Endothelial cell of umbilical vein (primary cell): ENCODE measurements around the gene CTNND2. TPM values are rescaled to one million over a fixed set of nuclear protein-coding genes. Genes with fewer than 3 reads are reported as not detected.

Experiments
- BruUV-seq: library from RNA; stranded (reverse); fragments of 400-500 nt; replicated peaks from 2 replicates; lab custom pipeline; 2021; lab: Mats Ljungman, UMichigan
- CTCF ChIA-PET: fragments of 300-600, 350-600 bp; sonication (Branson Sonifier 250); formaldehyde crosslinking; loops from one replicate; lab custom pipeline; 2021; ENCODE audit warnings: antibody characterized with exemption, inconsistent platforms; lab: Charles Lee
- POLR2A ChIA-PET: fragments of 300-600, 350-600 bp; sonication (Branson Sonifier 250); formaldehyde crosslinking; loops from one replicate; lab custom pipeline; 2021; ENCODE audit warnings: antibody characterized with exemption, inconsistent platforms; lab: Charles Lee
- DNase-seq: peaks from one replicate; pipeline ENCODE4 v3.0.0-alpha.2; 2011; ENCODE audit warnings: low read depth, low spot score
- FAIRE-seq: peaks from 2 replicates; lab custom pipeline; 2011; peaks lifted over from hg19 to GRCh38; lab: Jason Lieb, UNC
- H2AFZ ChIP-seq: 2 replicates; pipeline ENCODE4 v1.6.0; 2012; ENCODE audit warnings: low read depth, low read length, control low read depth, inconsistent platforms
- H3K27ac ChIP-seq: 2 replicates; pipeline ENCODE4 v1.5.1; 2011; ENCODE audit warnings: low read depth, mild to moderate bottlenecking, control low read depth, low read length, moderate library complexity; ENCODE audit not compliant: insufficient read depth
- H3K27me3 ChIP-seq, 2 experiments: 2 replicates each; pipeline versions ENCODE4 v1.6.0 to v1.6.1; 2011; ENCODE audit warnings: low read length in 2 of 2, mixed read lengths in 1 of 2; ENCODE audit not compliant: control insufficient read depth in 2 of 2, insufficient read depth in 2 of 2
- H3K36me3 ChIP-seq, 2 experiments: 2 replicates in 1 of 2; 3 replicates in 1 of 2; pipeline ENCODE4 v1.5.1; 2011; ENCODE audit warnings: low read length in 2 of 2, mild to moderate bottlenecking in 1 of 2, moderate library complexity in 1 of 2; ENCODE audit not compliant: control insufficient read depth in 2 of 2, insufficient read depth in 2 of 2; ENCODE audit errors: extremely low read depth in 1 of 2
- H3K4me1 ChIP-seq: 3 replicates; pipeline ENCODE4 v1.5.1; 2011; ENCODE audit warnings: mild to moderate bottlenecking, low read length; ENCODE audit not compliant: control insufficient read depth, insufficient read depth; ENCODE audit errors: extremely low read depth
- H3K4me2 ChIP-seq: 2 replicates; pipeline ENCODE4 v1.6.1; 2011; ENCODE audit warnings: low read length, control low read depth, mixed read lengths; ENCODE audit not compliant: insufficient read depth
- H3K4me3 ChIP-seq, 3 experiments: fragments of 200-600 bp in 1 of 3; sonication (generic), shearing (Covaris generic) in 1 of 3; replicated peaks in 1 of 3; 2 replicates each; pipeline ENCODE4 v1.5.1; 2011 to 2016; ENCODE audit warnings: control low read depth in 3 of 3, low read length in 3 of 3, mild to moderate bottlenecking in 2 of 3, inconsistent platforms in 1 of 3, low read depth in 1 of 3, moderate library complexity in 1 of 3; ENCODE audit not compliant: insufficient read depth in 1 of 3
- H3K79me2 ChIP-seq: 2 replicates; pipeline ENCODE4 v1.6.0; 2012; ENCODE audit warnings: low read length, inconsistent platforms; ENCODE audit not compliant: control insufficient read depth, insufficient read depth
- H3K9ac ChIP-seq: replicated peaks from 2 replicates; pipeline ENCODE3; 2011; ENCODE audit warnings: low read length, control low read depth; ENCODE audit not compliant: insufficient read depth; ENCODE audit errors: extremely low read depth
- H3K9me1 ChIP-seq: replicated peaks from 3 replicates; pipeline ENCODE4 v1.6.0; 2011; ENCODE audit warnings: mild to moderate bottlenecking, low read length; ENCODE audit not compliant: control insufficient read depth, insufficient read depth; ENCODE audit errors: extremely low read depth
- H3K9me3 ChIP-seq: replicated peaks from 2 replicates; pipeline ENCODE4 v1.5.1; 2012; ENCODE audit warnings: low read length, inconsistent platforms; ENCODE audit not compliant: control insufficient read depth, insufficient read depth
- H4K20me1 ChIP-seq: replicated peaks from 2 replicates; pipeline ENCODE3; 2011; ENCODE audit warnings: mild to moderate bottlenecking, low read length; ENCODE audit not compliant: control insufficient read depth, insufficient read depth; ENCODE audit errors: extremely low read depth
- EZH2 ChIP-seq: IDR thresholded peaks from 2 replicates; pipeline ENCODE4 v1.6.1; 2012; ENCODE audit warnings: borderline replicate concordance, low read depth, mild to moderate bottlenecking, moderate library complexity, low read length, inconsistent platforms; ENCODE audit not compliant: severe bottlenecking
- FOS ChIP-seq: IDR thresholded peaks from 2 replicates; pipeline ENCODE4 v1.6.1; 2011; ENCODE audit warnings: mild to moderate bottlenecking, low read length, moderate library complexity, borderline replicate concordance; ENCODE audit not compliant: insufficient read depth
- GATA2 ChIP-seq: IDR thresholded peaks from 2 replicates; pipeline ENCODE4 v1.7.0; 2011; ENCODE audit warnings: low read depth, mild to moderate bottlenecking, moderate library complexity, mixed read lengths, low read length; ENCODE audit not compliant: insufficient read length, insufficient read depth
- JUN ChIP-seq: IDR thresholded peaks from 2 replicates; pipeline ENCODE4 v1.6.1; 2011; ENCODE audit warnings: borderline replicate concordance, low read depth; ENCODE audit not compliant: insufficient read length, insufficient read depth
- MYC ChIP-seq: IDR thresholded peaks from one replicate; pipeline ENCODE4 v1.6.1; 2011; ENCODE audit warnings: mild to moderate bottlenecking, low read depth, low read length
- POLR2A ChIP-seq: IDR thresholded peaks from 2 replicates; pipeline ENCODE4 v1.6.1; 2012; ENCODE audit warnings: low read depth, mild to moderate bottlenecking, control low read depth, low read length
- POLR2AphosphoS5 ChIP-seq: IDR thresholded peaks from 2 replicates; pipeline ENCODE4 v1.6.1; 2012; ENCODE audit warnings: low read depth, mild to moderate bottlenecking, control low read depth, low read length, moderate library complexity; ENCODE audit not compliant: insufficient read depth
- dilution Hi-C: fragments of 300-500 bp; cut with MboI; formaldehyde crosslinking; loops from one replicate; pipeline ENCODE4 v1.15.0; 2019; ENCODE audit warnings: low sequenced_read_pairs; ENCODE audit not compliant: extremely low pct_ligation_motif_present
- intact Hi-C: fragments of 100-400 bp; cut with micrococcal nuclease; formaldehyde crosslinking; loops from one replicate; pipeline ENCODE4 v1.10.0; 2022
- polyA plus RNA-seq, 4 experiments: library from polyadenylated mRNA; depleted of rRNA in 3 of 4; stranded (reverse) in 3 of 4; unstranded in 1 of 4; fragments of >200 nt; gene quantifications; 2 replicates each; pipeline versions ENCODE4 v1.2.1 to v1.2.3, GENCODE V29; 2011 to 2012; ENCODE audit warnings: missing spikeins in 1 of 4
- total RNA-seq: library from RNA; stranded (reverse); gene quantifications from 2 replicates; pipeline ENCODE4 v1.2.3, GENCODE V29; 2021
- TF ChIP-seq, protein P1 (sequence below), 2 donors: IDR thresholded peaks; 1 replicate in 1 of 2; 2 replicates in 1 of 2; pipeline ENCODE4 v1.5.1; 2011; ENCODE audit warnings: low read length in 2 of 2, mild to moderate bottlenecking in 2 of 2, moderate library complexity in 2 of 2, control low read depth in 1 of 2, inconsistent platforms in 1 of 2, low read depth in 1 of 2; ENCODE audit not compliant: insufficient read depth in 1 of 2; ENCODE audit errors: extremely low read depth in 1 of 2
- TF ChIP-seq, protein P2 (sequence below): IDR thresholded peaks from 2 replicates; pipeline ENCODE4 v1.6.1; 2011; ENCODE audit not compliant: insufficient read depth, insufficient read length

Gene CTNND2
- total and polyA plus RNA-seq, 2 donors (not counting 3 experiments of a cell fraction or from before 2014, with no cell fraction given), result not detected

DNA sequence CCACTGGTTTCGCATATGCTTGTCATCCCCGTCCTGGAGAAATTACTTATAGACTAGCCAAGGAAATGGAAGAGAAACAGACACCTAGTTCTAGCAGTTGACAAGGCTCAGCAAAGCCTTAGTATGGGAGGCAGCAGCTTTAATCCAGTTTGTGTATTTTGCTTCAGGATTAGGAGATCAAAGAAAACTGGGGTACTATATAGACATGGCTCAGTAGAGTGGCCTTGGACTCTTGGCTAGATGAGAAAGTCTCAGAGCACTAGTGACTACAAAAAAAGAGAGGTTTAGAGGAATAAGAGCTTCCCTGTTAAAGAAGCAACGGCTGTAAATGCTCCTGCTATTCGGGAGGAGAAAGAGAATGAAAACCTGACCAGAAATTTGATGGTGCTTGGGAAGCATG lies 349.1 kb downstream of the CTNND2 start:
- no peak for DNase-seq
- no peak overlapping the region for H3K9ac ChIP-seq
- no peak overlapping the region for H3K4me3 ChIP-seq
- CTCF ChIA-PET, result no interaction called here
- POLR2A ChIA-PET, result no interaction called here
- no peaks in the 10 kb centered on the region for H4K20me1 ChIP-seq
- dilution Hi-C loops (no loop called here), intact Hi-C loops (no loop called here)
- no peak overlapping the region for H3K4me2 ChIP-seq
- FAIRE-seq, result no peak
- TF ChIP-seq POLR2AphosphoS5 (no peak), EZH2 (no peak), MYC (no peak), GATA2 (no peak), POLR2A (no peak), JUN (no peak), FOS (no peak)
- TF ChIP-seq, protein P1, sequence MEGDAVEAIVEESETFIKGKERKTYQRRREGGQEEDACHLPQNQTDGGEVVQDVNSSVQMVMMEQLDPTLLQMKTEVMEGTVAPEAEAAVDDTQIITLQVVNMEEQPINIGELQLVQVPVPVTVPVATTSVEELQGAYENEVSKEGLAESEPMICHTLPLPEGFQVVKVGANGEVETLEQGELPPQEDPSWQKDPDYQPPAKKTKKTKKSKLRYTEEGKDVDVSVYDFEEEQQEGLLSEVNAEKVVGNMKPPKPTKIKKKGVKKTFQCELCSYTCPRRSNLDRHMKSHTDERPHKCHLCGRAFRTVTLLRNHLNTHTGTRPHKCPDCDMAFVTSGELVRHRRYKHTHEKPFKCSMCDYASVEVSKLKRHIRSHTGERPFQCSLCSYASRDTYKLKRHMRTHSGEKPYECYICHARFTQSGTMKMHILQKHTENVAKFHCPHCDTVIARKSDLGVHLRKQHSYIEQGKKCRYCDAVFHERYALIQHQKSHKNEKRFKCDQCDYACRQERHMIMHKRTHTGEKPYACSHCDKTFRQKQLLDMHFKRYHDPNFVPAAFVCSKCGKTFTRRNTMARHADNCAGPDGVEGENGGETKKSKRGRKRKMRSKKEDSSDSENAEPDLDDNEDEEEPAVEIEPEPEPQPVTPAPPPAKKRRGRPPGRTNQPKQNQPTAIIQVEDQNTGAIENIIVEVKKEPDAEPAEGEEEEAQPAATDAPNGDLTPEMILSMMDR (IDR thresholded peaks at IDR 0.05; ENCODE audit: extremely low read depth in 1 of 2, insufficient read depth in 1 of 2, low read depth in 1 of 2, low read length in 2 of 2), result no peak
- TF ChIP-seq, protein P2, sequence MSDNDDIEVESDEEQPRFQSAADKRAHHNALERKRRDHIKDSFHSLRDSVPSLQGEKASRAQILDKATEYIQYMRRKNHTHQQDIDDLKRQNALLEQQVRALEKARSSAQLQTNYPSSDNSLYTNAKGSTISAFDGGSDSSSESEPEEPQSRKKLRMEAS, result no peak
- H3K27ac ChIP-seq, result no peak overlapping the region
- no peak overlapping the region for H2AFZ ChIP-seq
- no peaks in the 10 kb centered on the region for H3K4me1 ChIP-seq
- no peaks in the 10 kb centered on the region for H3K36me3 ChIP-seq
- no peaks in the 10 kb centered on the region for H3K27me3 ChIP-seq
- H3K9me3 ChIP-seq, result peaks cover 5% of the 10 kb centered on the region
- H3K9me1 ChIP-seq, result no peaks in the 10 kb centered on the region
- BruUV-seq, result no TSS peak
- H3K79me2 ChIP-seq, result no peaks in the 10 kb centered on the region
